GM12878 (cell line): ENCODE results near the gene GPATCH3.

ENCODE experiments used
- BACH1 ChIP-seq: fragments of 450-650 bp; IDR thresholded peaks from 2 replicates; pipeline ENCODE4 v1.6.1; 2017; ENCODE audit warnings: mild to moderate bottlenecking, borderline replicate concordance
- CBX5 ChIP-seq: sonication (generic); IDR thresholded peaks from 2 replicates; pipeline ENCODE4 v1.6.1; 2016; ENCODE audit warnings: low read depth, moderate library complexity, mild to moderate bottlenecking, inconsistent platforms
- CEBPB ChIP-seq, 2 experiments: fragments of 150-350 bp in 1 of 2; IDR thresholded peaks; 2 replicates each; pipeline ENCODE4 v1.6.1; 2012 to 2014; ENCODE audit warnings: low read depth in 2 of 2, low read length in 2 of 2, borderline replicate concordance in 1 of 2, inconsistent platforms in 1 of 2
- CREB1 ChIP-seq: IDR thresholded peaks from 2 replicates; pipeline ENCODE4 v1.6.1; 2012; ENCODE audit warnings: low read depth, mild to moderate bottlenecking, inconsistent platforms
- FOXM1 ChIP-seq: IDR thresholded peaks from 2 replicates; pipeline ENCODE4 v1.6.1; 2012; ENCODE audit warnings: low read depth, mild to moderate bottlenecking, inconsistent platforms, low read length, moderate library complexity
- IKZF1 ChIP-seq: fragments of 450-650 bp; conservative IDR thresholded peaks from 2 replicates; pipeline ENCODE4 v1.6.1; 2017; ENCODE audit warnings: antibody characterized with exemption, mild to moderate bottlenecking
- IRF4 ChIP-seq: IDR thresholded peaks from 2 replicates; pipeline ENCODE4 v1.6.1; 2011; ENCODE audit warnings: low read depth, low read length
- MYB ChIP-seq: fragments of 150-350 bp; IDR thresholded peaks from 2 replicates; pipeline ENCODE4 v1.6.1; 2014; ENCODE audit warnings: mild to moderate bottlenecking, low read depth, low read length, borderline replicate concordance
- POLR2A ChIP-seq: IDR thresholded peaks from 2 replicates; pipeline ENCODE4 v1.6.1; 2011; ENCODE audit warnings: low read depth, mild to moderate bottlenecking, low read length
- POLR2AphosphoS5 ChIP-seq: IDR thresholded peaks from 2 replicates; pipeline ENCODE4 v1.6.1; 2011; ENCODE audit warnings: mild to moderate bottlenecking, low read length, inconsistent platforms
- YY1 ChIP-seq: IDR thresholded peaks from 2 replicates; pipeline ENCODE4 v1.6.1; 2011; ENCODE audit warnings: low read depth, mild to moderate bottlenecking, low read length
- TF ChIP-seq, protein P1 (sequence below): IDR thresholded peaks from 2 replicates; pipeline ENCODE4 v1.6.1; 2011; ENCODE audit warnings: low read depth, low read length, improper control_type of control experiment, borderline replicate concordance

DNA sequence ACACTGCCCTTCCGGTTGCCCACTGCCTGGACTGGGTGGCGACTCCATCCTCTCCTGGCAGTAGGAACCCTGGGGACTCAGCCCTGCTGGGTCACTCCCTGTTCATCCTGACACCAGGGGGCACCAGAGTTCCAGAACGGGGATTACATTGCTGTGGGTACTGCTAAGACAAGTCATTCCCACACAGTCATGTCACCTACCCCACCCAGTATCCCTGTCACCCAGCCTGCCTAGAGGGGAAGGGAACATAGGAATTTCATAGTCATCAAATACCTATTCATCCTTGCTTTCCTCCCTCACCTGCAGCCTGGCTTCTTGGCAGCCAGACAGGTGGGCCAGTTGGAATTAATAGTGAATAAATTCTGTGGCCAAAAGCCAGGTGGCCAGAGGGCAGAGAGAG lies 47.1 kb downstream of the GPATCH3 start:
- TF ChIP-seq, protein P1, sequence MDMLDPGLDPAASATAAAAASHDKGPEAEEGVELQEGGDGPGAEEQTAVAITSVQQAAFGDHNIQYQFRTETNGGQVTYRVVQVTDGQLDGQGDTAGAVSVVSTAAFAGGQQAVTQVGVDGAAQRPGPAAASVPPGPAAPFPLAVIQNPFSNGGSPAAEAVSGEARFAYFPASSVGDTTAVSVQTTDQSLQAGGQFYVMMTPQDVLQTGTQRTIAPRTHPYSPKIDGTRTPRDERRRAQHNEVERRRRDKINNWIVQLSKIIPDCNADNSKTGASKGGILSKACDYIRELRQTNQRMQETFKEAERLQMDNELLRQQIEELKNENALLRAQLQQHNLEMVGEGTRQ, result no peak
- TF ChIP-seq IRF4 (no peak), CBX5 (no peak), CREB1 (no peak), POLR2A (0 out of 2 replicates have a peak, but pooled peaks have one; percentile 24), MYB (no peak), CEBPB (IDR thresholded peaks at IDR 0.05; ENCODE audit: borderline replicate concordance in 1 of 2, low read depth in 2 of 2, low read length in 2 of 2) (no peak), POLR2AphosphoS5 (0 out of 2 replicates have a peak, but pooled peaks have one; percentile 24), BACH1 (no peak), FOXM1 (no peak), YY1 (peak; percentile 39; the same call in 1 of the 2 replicates), IKZF1 (0 out of 2 replicates have a peak, but pooled peaks have one; percentile 11)
